Osteocyte (in vitro differentiated cells): ENCODE data around the gene ASPG. TPM values are rescaled to one million over a fixed set of nuclear protein-coding genes. Genes with fewer than 3 reads are reported as not detected.

Source experiments
- DNase-seq: peaks from one replicate; pipeline ENCODE4 v3.0.0; 2021; ENCODE audit warnings: mixed read lengths; ENCODE audit not compliant: unreplicated experiment; ENCODE audit errors: extremely low spot score
- H3K27ac Mint-ChIP-seq: one replicate; pipeline ENCODE4 v1.8.0; 2021; ENCODE audit warnings: mild to moderate bottlenecking, mixed read lengths; ENCODE audit not compliant: unreplicated experiment
- H3K27me3 Mint-ChIP-seq: one replicate; pipeline ENCODE4 v1.8.0; 2021; ENCODE audit warnings: mixed read lengths; ENCODE audit not compliant: unreplicated experiment
- H3K36me3 Mint-ChIP-seq: one replicate; pipeline ENCODE4 v1.8.0; 2021; ENCODE audit warnings: mixed read lengths; ENCODE audit not compliant: unreplicated experiment
- H3K4me1 Mint-ChIP-seq: one replicate; pipeline ENCODE4 v1.8.0; 2021; ENCODE audit warnings: mixed read lengths; ENCODE audit not compliant: unreplicated experiment
- H3K4me3 Mint-ChIP-seq: one replicate; pipeline ENCODE4 v1.8.0; 2021; ENCODE audit warnings: mild to moderate bottlenecking, moderate library complexity, mixed read lengths; ENCODE audit not compliant: unreplicated experiment
- H3K9me3 Mint-ChIP-seq: one replicate; pipeline ENCODE4 v1.8.0; 2021; ENCODE audit warnings: mixed read lengths; ENCODE audit not compliant: unreplicated experiment
- CTCF ChIP-seq: fragments of 200-600 bp; sonication (generic); IDR thresholded peaks from 2 replicates; pipeline ENCODE4 v1.5.0; 2021; ENCODE audit warnings: antibody characterized with exemption, mild to moderate bottlenecking, moderate library complexity
- total RNA-seq: library from RNA; stranded (reverse); gene quantifications from 2 replicates; pipeline ENCODE4 v1.2.1, GENCODE V29; 2021

ASPG gene
- total RNA-seq, 1 donor from 2014 or later, result not detected

DNA sequence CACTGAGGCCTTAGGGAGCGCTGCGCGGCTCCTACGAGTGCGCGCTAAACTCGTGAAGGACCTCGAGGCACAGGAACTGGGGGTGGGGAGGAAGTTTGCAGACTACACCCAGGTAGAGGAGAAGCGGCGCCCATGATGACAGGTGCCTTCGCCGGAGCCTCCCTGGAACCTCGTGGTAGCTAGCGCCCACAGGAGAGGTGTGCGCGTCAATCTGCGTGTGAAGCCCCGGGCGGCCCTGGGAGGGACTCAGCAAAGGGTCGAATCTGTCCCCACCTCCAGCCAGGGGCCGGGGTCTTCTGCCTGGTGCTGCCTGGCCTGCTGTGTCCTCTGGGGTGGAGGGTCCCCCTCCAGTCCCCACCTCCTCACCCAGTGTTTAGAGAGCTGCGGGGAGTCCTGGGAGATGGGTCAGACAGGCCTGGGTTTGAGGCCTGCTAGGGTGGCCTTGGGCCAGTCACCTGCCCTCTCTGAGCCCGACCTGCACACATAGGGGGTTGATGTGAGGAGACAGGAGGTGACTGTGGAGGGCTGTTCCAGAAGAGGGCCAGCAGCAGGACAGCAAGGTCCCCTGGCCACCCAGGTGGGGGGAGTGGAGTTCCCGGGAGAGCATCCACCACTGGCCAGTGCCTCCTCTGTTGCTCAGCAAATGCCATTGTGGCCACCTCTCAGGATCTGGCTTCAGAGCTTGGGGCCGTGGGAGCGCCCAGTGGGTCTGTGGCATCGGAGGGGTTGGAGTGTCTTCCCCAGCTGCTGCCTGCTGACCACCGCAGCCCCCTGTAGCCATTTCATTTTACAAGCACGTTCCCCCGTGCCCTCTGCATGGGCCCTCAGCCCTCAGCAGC lies 32.7 kb downstream of the ASPG start:
- H3K27me3 Mint-ChIP-seq, result peaks cover 24% of the 10 kb centered on the region

GRCh38 chr14:104119119-104119487 lies 33.6 kb downstream of the ASPG start:
- no peak for DNase-seq
- H3K4me1 Mint-ChIP-seq, result no peaks in the 10 kb centered on the region
- H3K9me3 Mint-ChIP-seq, result peaks cover 5% of the 10 kb centered on the region
- peaks cover 26% of the 10 kb centered on the region for H3K27me3 Mint-ChIP-seq
- no peak overlapping the region for H3K4me3 Mint-ChIP-seq
- TF ChIP-seq CTCF, result no peak
- peaks cover 1% of the 10 kb centered on the region for H3K36me3 Mint-ChIP-seq
- H3K27ac Mint-ChIP-seq, result no peak overlapping the region

More for the DNA sequence above, 32.7 kb downstream of the ASPG start:
- H3K36me3 Mint-ChIP-seq, result no peaks in the 10 kb centered on the region
- no peaks in the 10 kb centered on the region for H3K9me3 Mint-ChIP-seq
- no peak overlapping the region for H3K27ac Mint-ChIP-seq
- DNase-seq, result no peak
- no peak overlapping the region for H3K4me3 Mint-ChIP-seq
- TF ChIP-seq CTCF, result no peak
- H3K4me1 Mint-ChIP-seq, result no peaks in the 10 kb centered on the region

- Mint-ChIP-seq H3K4me3 (no peak overlapping the region), H3K9me3 (peaks cover 7% of the 10 kb centered on the region), H3K27ac (no peak overlapping the region), H3K4me1 (no peaks in the 10 kb centered on the region), H3K36me3 (peaks cover 1% of the 10 kb centered on the region), H3K27me3 (peaks cover 26% of the 10 kb centered on the region)
- no peak for TF ChIP-seq CTCF
- DNase-seq, result no peak
These were observed 34.2 kb downstream of the ASPG start for GRCh38 chr14:104119488-104120251.

DNA sequence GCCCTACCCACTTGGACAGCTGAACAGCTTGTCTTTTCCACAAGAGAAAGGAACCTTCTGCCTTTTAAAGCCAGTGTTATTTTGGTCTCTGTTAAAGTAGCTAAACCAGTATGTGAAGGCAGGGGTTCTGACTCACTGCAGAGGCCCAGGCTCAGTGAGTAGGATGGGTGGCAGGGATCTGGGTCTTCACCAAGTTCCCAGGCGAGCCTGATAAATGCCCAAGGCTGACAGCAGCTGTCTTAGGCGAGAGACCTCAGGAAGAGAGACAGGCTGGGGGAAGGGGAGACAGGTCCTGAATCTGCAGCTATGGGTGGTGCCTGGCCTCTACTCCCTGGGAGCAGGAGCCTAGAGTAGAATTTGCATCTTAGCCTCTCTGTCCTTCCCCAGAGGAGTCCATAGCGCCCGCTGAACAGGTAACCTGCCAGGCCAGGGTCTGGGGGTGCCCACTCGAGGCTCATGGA lies 34.8 kb downstream of the ASPG start:
- no peak for DNase-seq
- Mint-ChIP-seq H3K4me3 (no peak overlapping the region), H3K4me1 (no peaks in the 10 kb centered on the region), H3K9me3 (peaks cover 10% of the 10 kb centered on the region), H3K27ac (no peak overlapping the region), H3K27me3 (peaks cover 23% of the 10 kb centered on the region), H3K36me3 (peaks cover 1% of the 10 kb centered on the region)
- no peak for TF ChIP-seq CTCF

GRCh38 chr14:104121142-104121541 lies 35.6 kb downstream of the ASPG start:
- Mint-ChIP-seq H3K4me1 (no peaks in the 10 kb centered on the region), H3K4me3 (no peak overlapping the region), H3K27ac (no peak overlapping the region), H3K27me3 (peaks cover 21% of the 10 kb centered on the region), H3K9me3 (peaks cover 10% of the 10 kb centered on the region), H3K36me3 (peaks cover 1% of the 10 kb centered on the region)
- no peak for TF ChIP-seq CTCF
- no peak for DNase-seq
